HG03469 (cell line): ENCODE measurements around the gene NUMB.
"Not testable (repeated sequence)": the region's sequence is repeated elsewhere in the genome, so short reads cannot be mapped to it uniquely, and the experiment has no call there.

ENCODE experiments used
- ATAC-seq: cut with Tn5 transposase; IDR thresholded peaks from one replicate; pipeline ENCODE4 v1.9.1; 2021; ENCODE audit warnings: mild to moderate bottlenecking, moderate library complexity, moderate number of reproducible peaks; ENCODE audit not compliant: unreplicated experiment

NUMB gene

GRCh38 chr14:73368616-73369015, 89.7 kb downstream of the NUMB start:
- ATAC-seq, result no peak

- no peak for ATAC-seq
Measured at GRCh38 chr14:73365727-73366126, 92.6 kb downstream of the NUMB start.

DNA sequence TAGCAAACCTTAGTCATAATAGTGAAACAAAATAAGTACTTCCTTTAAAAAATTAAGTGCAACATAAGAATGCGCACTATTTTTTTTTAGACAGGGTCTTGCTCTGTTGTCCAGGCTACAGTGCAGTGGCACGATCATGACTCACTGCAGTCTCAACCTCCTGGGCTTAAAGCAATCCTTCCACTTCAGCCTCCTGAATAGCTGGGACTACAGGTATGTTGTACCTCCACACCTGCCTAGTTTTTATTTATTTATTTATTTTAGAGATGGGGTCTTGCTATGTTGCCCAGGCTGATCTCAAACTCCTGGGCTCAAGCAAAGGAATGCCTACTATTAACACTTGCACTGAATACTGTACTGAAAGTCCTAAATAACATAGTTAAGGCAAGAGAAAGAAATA, 93.8 kb downstream of the NUMB start:
- ATAC-seq, result no peak

GRCh38 chr14:73359445-73359844, 98.9 kb downstream of the NUMB start:
- no peak for ATAC-seq

DNA sequence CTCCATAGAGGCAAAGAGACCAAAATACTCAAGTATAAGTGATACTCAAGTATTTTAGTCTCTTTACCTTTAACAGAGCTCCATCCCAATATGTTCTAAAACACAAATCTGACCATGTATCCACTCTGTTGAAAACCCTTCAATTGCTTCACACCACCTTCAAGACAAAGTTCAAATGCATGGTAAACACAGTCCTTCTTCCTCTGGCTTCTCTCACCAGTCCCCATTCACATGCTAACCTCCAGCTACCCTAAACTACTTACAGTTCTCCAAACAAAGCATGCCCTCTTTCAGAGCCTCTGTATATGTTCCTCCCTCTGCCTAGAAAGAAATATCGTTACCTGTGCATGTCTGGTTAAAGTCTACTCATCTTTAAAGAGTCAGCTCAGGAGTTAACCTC, 100.2 kb downstream of the NUMB start:
- ATAC-seq, result no peak

GRCh38 chr14:73349091-73349490, 109.3 kb downstream of the NUMB start:
- ATAC-seq, result not testable (repeated sequence)

- no peak for ATAC-seq
Measured at GRCh38 chr14:73344319-73344718, 114.0 kb downstream of the NUMB start.

GRCh38 chr14:73342670-73343069, 115.7 kb downstream of the NUMB start:
- no peak for ATAC-seq

DNA sequence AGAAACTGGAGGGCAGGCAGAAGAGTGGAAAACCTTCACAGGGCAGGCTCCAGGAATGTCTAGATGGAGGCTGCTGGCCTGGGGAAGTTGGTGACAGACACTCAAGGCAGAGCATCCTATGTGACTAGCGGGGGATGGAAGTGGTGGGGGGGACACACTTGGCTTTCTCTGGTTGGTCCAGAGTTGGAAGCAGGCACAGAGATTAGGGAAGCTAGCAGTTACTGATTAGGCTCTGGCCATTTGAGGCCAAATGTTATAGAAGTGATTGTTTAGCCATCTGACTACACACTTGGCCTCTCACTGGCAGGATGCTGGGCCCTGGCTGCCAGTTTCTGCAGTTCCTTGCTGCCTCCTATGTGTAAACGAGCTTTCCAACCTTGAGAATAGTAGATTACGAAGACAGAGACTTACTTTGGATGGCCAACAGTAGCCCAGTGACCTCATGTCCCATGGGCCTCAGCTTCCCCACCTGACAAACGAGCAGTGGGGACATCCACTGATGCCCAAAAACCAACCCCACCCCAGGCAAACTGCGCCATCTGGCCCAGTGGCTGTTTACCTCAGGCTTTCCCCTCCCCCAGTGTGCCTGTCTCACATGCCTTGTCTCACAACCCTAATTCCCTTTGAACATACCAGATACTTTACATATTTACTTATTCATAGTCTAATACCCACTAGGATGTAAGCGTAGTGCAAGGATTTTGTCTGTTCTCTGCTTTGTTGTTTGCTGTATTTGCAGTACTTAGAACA, 118.3 kb downstream of the NUMB start:
- ATAC-seq, result no peak

DNA sequence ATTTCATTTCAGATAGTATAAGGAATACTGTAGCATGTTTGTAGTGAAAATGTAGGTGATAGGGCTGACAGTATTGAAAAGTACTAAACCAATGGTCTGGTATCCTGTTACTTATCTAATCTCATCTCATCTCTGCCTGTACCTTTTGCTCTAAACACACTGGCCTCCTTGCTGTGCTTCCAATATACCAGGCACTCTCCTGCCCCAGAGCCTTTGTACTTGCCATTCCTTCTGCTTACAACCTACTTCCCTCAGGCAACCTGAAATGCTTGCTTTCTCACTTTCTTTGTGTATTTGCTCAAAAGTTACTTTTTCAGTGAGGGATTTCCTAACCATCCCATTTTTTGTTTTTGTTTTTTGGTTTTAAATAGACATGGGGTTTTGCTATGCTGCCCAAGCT, 119.1 kb downstream of the NUMB start:
- no peak for ATAC-seq

DNA sequence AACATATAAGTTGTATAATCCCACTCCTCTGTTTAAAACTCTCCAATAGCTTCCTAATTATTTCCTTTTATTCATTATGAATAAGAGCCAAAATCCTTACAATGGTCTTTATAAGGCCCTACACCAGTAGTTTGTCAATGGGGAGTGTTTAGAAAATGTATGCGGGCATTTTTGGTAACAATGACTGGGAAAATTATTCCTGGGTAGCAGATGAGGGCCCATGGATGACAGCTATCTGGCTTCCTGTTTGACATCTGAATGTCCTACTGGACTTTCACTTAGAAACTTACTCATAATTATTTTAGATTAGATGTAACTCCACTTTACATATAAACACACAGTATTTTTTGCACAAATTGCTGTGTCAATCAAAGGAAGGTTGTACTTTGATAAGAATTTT, 119.8 kb downstream of the NUMB start:
- ATAC-seq, result no peak

GRCh38 chr14:73333031-73333430, 125.3 kb downstream of the NUMB start:
- no peak for ATAC-seq

- ATAC-seq, result no peak
Measured at GRCh38 chr14:73325630-73326299, 132.6 kb downstream of the NUMB start.

DNA sequence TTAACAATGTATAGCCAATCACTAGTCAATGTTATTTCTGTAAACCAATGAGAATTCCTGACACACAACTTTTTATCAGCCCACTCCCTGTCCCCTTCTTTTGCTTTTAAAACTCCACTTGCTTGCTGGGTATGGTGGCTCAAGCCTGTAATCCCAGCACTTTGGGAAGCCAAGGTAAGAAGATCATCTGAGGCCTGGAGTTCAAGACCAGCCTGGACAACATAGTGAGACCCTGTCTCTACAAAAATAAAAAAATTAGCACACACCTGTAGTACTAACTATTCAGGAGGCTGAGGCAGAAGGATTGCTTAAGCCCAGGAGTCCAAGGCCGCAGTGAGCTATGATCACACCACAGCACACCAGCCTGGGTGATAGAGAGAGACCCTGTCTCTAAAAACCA, 133.3 kb downstream of the NUMB start:
- no peak for ATAC-seq

- ATAC-seq, result no peak
Measured at GRCh38 chr14:73324533-73324932, 133.8 kb downstream of the NUMB start.

- no peak for ATAC-seq
Measured at GRCh38 chr14:73323896-73324399, 134.4 kb downstream of the NUMB start.

DNA sequence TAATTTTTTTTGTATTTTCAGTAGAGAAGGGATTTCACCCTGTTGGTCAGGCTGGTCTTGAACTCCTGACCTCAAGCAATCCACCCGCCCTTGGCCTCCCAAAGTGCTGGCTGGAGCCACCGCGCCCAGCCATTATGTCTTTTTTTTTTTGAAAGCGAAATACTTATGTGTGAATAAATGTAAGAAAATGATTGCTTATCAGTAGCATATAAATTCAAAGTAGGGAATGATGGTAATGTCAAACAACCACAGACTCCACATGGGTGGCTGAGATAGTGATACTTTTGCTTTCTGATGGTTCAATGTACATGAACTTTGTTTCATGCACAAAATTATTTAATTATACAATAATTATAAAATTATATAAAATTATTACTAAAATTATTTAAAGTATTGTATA, 145.2 kb downstream of the NUMB start:
- no peak for ATAC-seq

DNA sequence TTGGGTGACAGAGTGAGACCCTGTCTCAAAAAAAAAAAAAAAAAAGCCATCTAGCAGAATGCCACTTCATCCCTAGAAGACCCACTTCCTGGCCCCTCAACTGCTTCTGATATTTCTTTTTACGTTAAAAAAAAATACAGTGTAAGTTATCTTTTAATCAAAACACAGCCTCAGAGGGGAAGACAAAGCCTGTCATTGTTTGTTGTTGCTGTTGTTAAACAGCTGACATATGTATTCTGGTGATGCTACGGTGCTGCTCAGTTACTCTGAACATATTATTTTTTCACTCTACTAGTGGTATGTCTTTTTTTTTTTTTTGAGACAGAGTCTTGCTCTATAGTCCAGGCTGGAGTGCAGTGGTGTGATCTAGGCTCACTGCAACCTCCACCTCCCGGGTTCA, 145.7 kb downstream of the NUMB start:
- ATAC-seq, result no peak

GRCh38 chr14:73311708-73312030, 146.7 kb downstream of the NUMB start:
- no peak for ATAC-seq

- ATAC-seq, result not testable (repeated sequence)
Measured at GRCh38 chr14:73309207-73309606, 149.1 kb downstream of the NUMB start.

GRCh38 chr14:73307261-73307660, 151.1 kb downstream of the NUMB start:
- ATAC-seq, result no peak

DNA sequence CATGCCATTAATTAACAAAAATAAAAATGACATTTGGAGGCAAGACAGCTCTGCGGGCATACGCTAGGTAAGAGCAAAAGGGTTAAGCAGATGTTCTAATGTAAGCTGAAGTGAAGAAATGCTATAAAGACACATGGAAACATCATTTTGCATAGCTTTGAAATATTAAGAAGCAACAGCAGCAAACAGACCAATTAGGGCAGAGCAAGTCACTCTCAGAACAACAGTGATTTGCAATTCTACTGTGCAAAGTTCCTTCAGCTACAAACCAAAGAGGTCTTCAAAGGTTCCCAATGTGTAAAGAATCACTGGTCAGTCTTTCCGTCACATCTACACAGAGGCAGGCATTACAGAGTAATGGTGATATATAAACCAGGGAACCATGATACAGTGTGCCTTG, 152.8 kb downstream of the NUMB start:
- no peak for ATAC-seq
